Measurements from ENCODE around the gene BMI1. TPM values are rescaled to one million over a fixed set of nuclear protein-coding genes. Genes with fewer than 3 reads are reported as not detected.
A peak's percentile ranks its signal among the peaks of the same experiment; 100 is the strongest.

The BMI1 gene
- total and polyA plus RNA-seq, 2 of the 4 experiments (the other 2 are of a cell fraction), result 19.7 to 25.8 TPM

- TF ChIP-seq MAZ (IDR thresholded peaks at IDR 0.05; ENCODE audit: borderline replicate concordance, low read depth, low read length) (peak; percentile 45; the same call in 1 of the 2 replicates), BHLHE40 (IDR thresholded peaks at IDR 0.05; ENCODE audit: low read depth, low read length) (peak; percentile 21; the same call in 1 of the 2 replicates)
These were observed at the start of gene BMI1 (continued) for GRCh38 chr10:22320591-22321155.

- intact Hi-C loops (cut with micrococcal nuclease), result no loop called here
- DNase-seq, result no peak
- TF ChIP-seq SMC3 (IDR thresholded peaks at IDR 0.05; ENCODE audit: low read depth, low read length) (no peak), NFE2L2 (IDR thresholded peaks at IDR 0.05; ENCODE audit: low read depth, low read length) (no peak), USF2 (IDR thresholded peaks at IDR 0.05; ENCODE audit: low read depth, low read length) (no peak), MAZ (IDR thresholded peaks at IDR 0.05; ENCODE audit: borderline replicate concordance, low read depth, low read length) (no peak), RAD21 (IDR thresholded peaks at IDR 0.05; ENCODE audit: low read length) (no peak), FOS (IDR thresholded peaks at IDR 0.05; ENCODE audit: low read depth, low read length) (no peak), BHLHE40 (IDR thresholded peaks at IDR 0.05; ENCODE audit: low read depth, low read length) (no peak), RFX5 (IDR thresholded peaks at IDR 0.05; ENCODE audit: low read depth, low read length) (no peak), RCOR1 (IDR thresholded peaks at IDR 0.05; ENCODE audit: insufficient replicate concordance, low read length) (no peak), ELK1 (IDR thresholded peaks at IDR 0.05; ENCODE audit: borderline replicate concordance, low read depth, low read length) (no peak), CHD1 (IDR thresholded peaks at IDR 0.05; ENCODE audit: low read depth, low read length) (no peak), POLR2A (IDR thresholded peaks at IDR 0.05; ENCODE audit: low read depth, low read length) (no peak), MAFK (IDR thresholded peaks at IDR 0.05; ENCODE audit: low read depth, low read length) (no peak), MXI1 (IDR thresholded peaks at IDR 0.05; ENCODE audit: borderline replicate concordance, low read depth, low read length) (no peak), CEBPB (IDR thresholded peaks at IDR 0.05; ENCODE audit: low read depth, low read length) (no peak)
These were observed 49.1 kb upstream of the BMI1 start for GRCh38 chr10:22271786-22272185.

More at GRCh38 chr10:22271786-22272185, 49.1 kb upstream of the BMI1 start:
- H3K4me2 ChIP-seq (ENCODE audit: low read depth, low read length), result no peak overlapping the region
- no peaks in the 10 kb centered on the region for H3K36me3 ChIP-seq (ENCODE audit: control insufficient read depth, insufficient read depth, low read length)
- no peak overlapping the region for H4K5ac ChIP-seq (ENCODE audit: low read depth, low read length)
- no CpG with 5 or more reads among the region's 6 CpGs for WGBS, 2 experiments (ENCODE audit: extremely low coverage in 2 of 2, insufficient read length in 1 of 2)
- no peaks in the 10 kb centered on the region for H3K4me1 ChIP-seq (ENCODE audit: control insufficient read depth, insufficient read depth, low read length)
- H3K9me3 ChIP-seq (ENCODE audit: control insufficient read depth, insufficient read depth, low read length), result no peaks in the 10 kb centered on the region
- H2AK5ac ChIP-seq (ENCODE audit: low read depth, low read length), result no peak overlapping the region
- H3K56ac ChIP-seq (ENCODE audit: extremely low read depth, insufficient read depth, low read length), result no peak overlapping the region
- no peak overlapping the region for H4K91ac ChIP-seq (ENCODE audit: insufficient read depth, low read depth, low read length)
- H4K8ac ChIP-seq (ENCODE audit: low read depth in 2 of 2, low read length in 2 of 2), result no peak overlapping the region
- in situ Hi-C loops (cut with MboI; ENCODE audit: low sequenced_read_pairs) (no loop called here), dilution Hi-C loops (cut with HindIII; ENCODE audit: low sequenced_read_pairs, unreplicated experiment) (no loop called here)
- ChIA-PET POLR2A (ENCODE audit: unreplicated experiment) (interaction anchor here (0.6 kb wide), 2 partner anchors 17 to 33 kb away, joined by 3 to 5 read pairs; no protein-coding TSS in a partner anchor), CTCF (no interaction called here)
- no peak overlapping the region for H2BK5ac ChIP-seq (ENCODE audit: low read depth, low read length, poor library complexity, severe bottlenecking)
- H3K4ac ChIP-seq (ENCODE audit: low read depth, low read length), result no peak overlapping the region
- H3K9me1 ChIP-seq (ENCODE audit: insufficient read depth, low read length), result no peaks in the 10 kb centered on the region
- no peaks in the 10 kb centered on the region for H3K27me3 ChIP-seq (ENCODE audit: control insufficient read depth, insufficient read depth, low read length)
- H2BK20ac ChIP-seq (ENCODE audit: low read depth, low read length), result no peak overlapping the region
- H3K4me3 ChIP-seq (ENCODE audit: insufficient read depth, low read depth, low read length), result no peak overlapping the region
- no peak for ATAC-seq (ENCODE audit: low read depth)
- H2BK15ac ChIP-seq (ENCODE audit: low read depth, low read length), result no peak overlapping the region
- no TSS peak for BruUV-seq (replicated peaks)
- no peak overlapping the region for H3K9ac ChIP-seq (ENCODE audit: low read depth, low read length)
- no peak overlapping the region for H3K14ac ChIP-seq (replicated peaks; ENCODE audit: low read depth, low read length)
- H3K23ac ChIP-seq (ENCODE audit: low read depth, low read length), result no peak overlapping the region
- H2AFZ ChIP-seq (replicated peaks; ENCODE audit: low read length, poor library complexity), result no peak overlapping the region
- no peak overlapping the region for H2AK9ac ChIP-seq (replicated peaks; ENCODE audit: low read depth, low read length, poor library complexity)
- no peak overlapping the region for H2BK120ac ChIP-seq (ENCODE audit: low read depth, low read length)
- no peak overlapping the region for H3K18ac ChIP-seq (ENCODE audit: low read depth, low read length)
- H3K27ac ChIP-seq (ENCODE audit: insufficient read depth, low read length), result no peak overlapping the region
- no peaks in the 10 kb centered on the region for H3K79me1 ChIP-seq (ENCODE audit: low read depth in 1 of 2, low read length in 2 of 2)
- no peaks in the 10 kb centered on the region for H4K20me1 ChIP-seq (ENCODE audit: insufficient read depth, low read length)
